HG03575 (cell line): Measurements from ENCODE around the gene FHIT.

Source experiments
- ATAC-seq: cut with Tn5 transposase; IDR thresholded peaks from one replicate; pipeline ENCODE4 v1.9.1; 2021; ENCODE audit not compliant: unreplicated experiment, insufficient number of reproducible peaks, low FRiP score; ENCODE audit errors: extremely low read depth

FHIT gene

GRCh38 chr3:59746585-59746984 is 1504.7 kb downstream of the FHIT start:
- no peak for ATAC-seq

DNA sequence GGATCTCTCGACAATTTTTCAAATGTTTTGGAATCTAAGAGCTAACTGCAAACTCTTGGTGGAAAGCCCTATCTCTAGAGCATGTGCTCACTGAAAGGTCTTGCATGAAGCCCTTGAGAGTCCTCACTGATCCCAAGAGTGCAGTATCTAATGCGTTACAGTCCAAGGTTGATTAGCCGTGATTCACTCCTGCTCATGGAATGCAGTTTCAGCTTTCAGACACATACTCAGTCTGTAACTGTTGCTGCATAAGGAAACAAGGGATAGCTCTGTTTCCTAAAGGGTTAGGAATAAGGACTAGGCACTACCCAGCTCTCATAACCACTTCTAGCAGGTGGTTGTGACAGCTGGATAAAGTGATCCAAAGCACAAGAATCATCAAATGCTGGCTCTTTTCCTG is 1514.0 kb downstream of the FHIT start:
- no peak for ATAC-seq

GRCh38 chr3:59734061-59734460 is 1517.2 kb downstream of the FHIT start:
- ATAC-seq, result no peak

DNA sequence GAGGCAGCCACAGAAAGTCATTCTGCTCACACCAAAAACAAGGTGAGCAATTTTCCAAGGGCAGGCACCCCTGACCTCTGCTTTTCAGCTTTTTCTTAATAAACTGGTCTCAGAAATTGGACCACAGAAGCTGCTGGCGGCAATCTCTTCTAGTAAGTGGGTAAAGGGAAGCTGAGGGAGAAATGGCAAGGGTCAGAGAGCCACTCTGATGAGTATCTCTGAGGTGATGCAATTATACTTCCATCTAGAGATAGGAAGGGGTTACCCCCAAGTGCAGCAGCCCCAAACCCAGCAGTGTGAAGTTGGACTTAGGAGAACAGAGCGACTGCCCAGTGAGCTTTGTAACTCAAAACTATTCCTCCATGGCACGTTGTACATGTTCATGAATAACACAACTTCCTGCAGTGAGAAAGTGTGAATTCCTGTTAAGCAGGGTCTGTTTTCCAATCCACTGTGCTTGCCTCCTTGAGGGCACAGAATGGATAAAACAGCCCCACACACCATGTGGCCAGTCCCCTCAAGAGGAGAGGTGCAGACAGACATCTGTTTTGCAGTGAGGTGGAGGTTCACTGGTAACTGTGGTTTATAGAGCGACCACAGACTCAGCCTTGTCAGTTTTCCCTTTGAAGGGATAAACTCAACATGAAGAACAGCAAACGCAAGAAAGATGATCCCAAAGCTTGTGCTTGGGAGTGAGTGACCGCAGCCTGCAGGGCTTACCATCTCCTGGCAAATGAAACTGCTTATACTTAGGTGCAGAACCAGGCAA is 1518.0 kb downstream of the FHIT start:
- ATAC-seq, result no peak

DNA sequence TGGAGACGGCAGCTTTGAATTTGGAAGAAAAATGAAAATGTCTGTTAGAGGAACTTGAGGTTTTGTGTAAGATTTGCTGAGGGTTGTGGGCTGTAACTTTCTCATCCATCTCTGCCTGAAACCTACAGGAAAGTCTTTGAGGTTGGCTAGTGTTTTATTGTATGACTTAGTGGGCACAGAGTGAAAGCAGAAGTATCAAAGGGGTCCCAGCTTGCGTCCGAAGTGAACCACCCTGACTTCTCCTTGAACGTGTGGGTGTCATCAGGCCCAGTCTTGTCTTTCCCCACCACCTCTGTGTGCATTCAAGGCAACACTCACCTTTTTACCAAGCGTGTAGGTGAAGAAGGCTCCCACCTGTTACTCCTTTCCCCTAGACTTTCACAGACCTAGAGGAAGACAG is 1519.3 kb downstream of the FHIT start:
- ATAC-seq, result no peak

GRCh38 chr3:59730591-59730990 is 1520.7 kb downstream of the FHIT start:
- ATAC-seq, result no peak

DNA sequence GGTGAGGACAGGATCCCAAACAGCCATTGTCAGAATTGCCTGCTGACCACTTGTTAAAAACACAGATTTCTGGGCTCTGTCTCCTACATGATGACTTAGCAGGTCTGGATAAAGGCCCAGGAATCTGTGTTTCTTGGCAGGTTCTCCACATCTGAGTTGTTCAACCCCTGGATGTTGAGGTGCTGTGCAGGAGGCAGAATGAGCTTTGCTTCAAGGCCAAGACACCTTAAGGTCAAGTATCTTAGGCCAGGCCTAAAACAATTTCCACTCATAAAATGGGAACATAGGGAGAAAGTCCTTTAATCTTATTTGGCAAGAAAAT is 1522.7 kb downstream of the FHIT start:
- no peak for ATAC-seq

- ATAC-seq, result no peak
Measured at GRCh38 chr3:59727902-59728586, 1523.2 kb downstream of the FHIT start.

DNA sequence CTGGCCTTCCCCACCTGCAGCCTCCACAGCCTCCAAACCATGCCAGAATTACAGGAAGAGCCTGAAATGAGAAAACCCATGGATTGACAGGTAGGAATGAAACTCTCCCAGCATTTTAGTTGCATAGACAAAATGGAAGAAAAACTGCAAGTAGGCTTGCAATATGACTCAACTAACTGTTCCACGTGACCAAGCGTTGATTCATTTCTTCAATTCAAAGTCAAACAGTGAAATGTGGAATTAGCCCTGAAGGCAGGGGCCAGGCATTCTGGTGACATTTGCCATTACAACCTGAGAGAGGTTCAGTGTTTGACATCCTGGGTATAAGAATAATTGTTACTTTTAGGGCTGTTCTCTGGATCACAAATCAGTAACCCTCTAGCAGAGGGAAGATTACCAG is 1525.0 kb downstream of the FHIT start:
- no peak for ATAC-seq

DNA sequence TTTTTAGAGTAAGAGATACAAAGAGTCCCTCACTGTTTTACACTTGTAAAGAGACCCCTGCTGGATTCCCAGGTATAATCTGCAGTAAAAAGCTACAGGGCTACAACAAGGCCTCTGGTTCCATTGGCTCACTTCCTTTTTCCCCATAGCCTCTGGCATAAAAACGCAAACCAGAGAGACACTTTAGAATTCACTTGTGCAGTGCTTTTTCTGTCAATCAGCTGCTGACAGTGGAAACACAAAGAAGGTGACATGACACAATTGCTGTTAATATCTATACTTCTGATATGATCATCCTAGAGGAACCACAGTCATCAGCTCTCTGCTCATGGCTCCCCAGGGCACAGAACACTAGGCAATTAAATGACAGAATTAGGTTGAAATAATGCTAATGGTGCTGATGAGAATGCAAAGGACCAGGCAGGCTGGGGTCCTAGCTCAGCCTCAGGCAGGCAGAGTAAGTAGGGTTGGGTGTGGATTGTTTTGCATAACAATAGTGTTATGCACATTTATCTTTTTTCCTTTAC is 1533.5 kb downstream of the FHIT start:
- ATAC-seq, result no peak

- no peak for ATAC-seq
Measured at GRCh38 chr3:59714066-59714465, 1537.2 kb downstream of the FHIT start.

GRCh38 chr3:59710554-59710953 is 1540.7 kb downstream of the FHIT start:
- no peak for ATAC-seq

GRCh38 chr3:59709702-59710553 is 1541.3 kb downstream of the FHIT start:
- no peak for ATAC-seq

DNA sequence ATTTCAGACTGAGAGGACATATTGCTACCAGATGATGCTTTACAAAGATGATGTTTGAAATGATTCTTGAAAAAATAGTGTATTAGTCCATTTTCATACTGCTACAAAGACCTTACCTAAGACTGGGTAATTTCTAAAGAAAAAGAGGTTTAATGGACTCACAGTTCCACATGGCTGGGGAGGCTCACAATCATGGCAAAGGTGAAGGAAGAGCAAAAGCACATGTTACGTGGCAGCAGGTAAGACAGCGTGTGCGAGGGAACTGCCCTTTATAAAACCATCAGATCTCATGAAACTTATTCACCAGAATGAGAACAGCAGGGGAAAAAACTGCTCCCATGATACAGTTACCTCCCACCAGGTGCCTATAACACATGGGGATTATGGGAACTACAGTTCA is 1543.0 kb downstream of the FHIT start:
- no peak for ATAC-seq

DNA sequence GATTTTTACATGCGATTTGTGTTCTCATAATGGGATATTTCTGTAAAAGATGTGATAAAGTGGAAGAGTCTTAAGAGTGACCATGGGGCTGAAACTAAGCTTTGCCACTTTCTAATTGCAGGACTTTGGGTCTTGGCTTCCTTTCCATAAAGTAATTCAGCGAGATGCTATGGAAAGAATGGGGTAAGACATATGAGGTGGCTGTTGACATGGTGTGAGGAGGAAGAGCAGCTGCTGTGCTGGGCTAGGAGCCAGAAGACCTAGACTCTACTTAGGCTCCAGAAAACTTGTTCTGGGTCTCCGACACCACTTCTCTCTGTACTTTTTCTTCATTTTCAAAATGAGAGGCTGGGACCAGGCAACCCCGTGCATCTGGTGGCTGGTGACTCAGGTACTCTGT is 1547.0 kb downstream of the FHIT start:
- ATAC-seq, result no peak

GRCh38 chr3:59699648-59700320 is 1551.5 kb downstream of the FHIT start:
- ATAC-seq, result no peak
